HCT116 (cell line): ENCODE data around the gene MYO3B.

ENCODE experiments used
- CBX3 ChIP-seq: IDR thresholded peaks from 2 replicates; pipeline ENCODE4 v1.6.1; 2012; ENCODE audit warnings: low read depth
- CTCF ChIP-seq, 3 experiments: fragments of 200-600 bp in 1 of 3; sonication (generic) in 1 of 3; IDR thresholded peaks in 2 of 3; conservative IDR thresholded peaks in 1 of 3; 2 replicates each; pipeline ENCODE4 v1.5.1; 2012 to 2017; ENCODE audit warnings: low read depth in 2 of 3, low read length in 2 of 3, antibody characterized with exemption in 1 of 3, borderline replicate concordance in 1 of 3, control low read depth in 1 of 3, mild to moderate bottlenecking in 1 of 3, mixed read lengths in 1 of 3, mixed run types in 1 of 3, moderate library complexity in 1 of 3; ENCODE audit not compliant: insufficient read depth in 1 of 3
- EGR1 ChIP-seq: IDR thresholded peaks from 2 replicates; pipeline ENCODE4 v1.6.1; 2012; ENCODE audit warnings: low read depth
- EZH2 ChIP-seq: fragments of 200-600 bp; sonication (generic); IDR thresholded peaks from 2 replicates; pipeline ENCODE4 v1.6.1; 2017; ENCODE audit warnings: antibody characterized with exemption, mixed run types
- MAX ChIP-seq: IDR thresholded peaks from 2 replicates; pipeline ENCODE4 v1.6.1; 2012
- POLR2A ChIP-seq: IDR thresholded peaks from 2 replicates; pipeline ENCODE4 v1.7.0; 2011; ENCODE audit warnings: borderline replicate concordance; ENCODE audit not compliant: insufficient read depth, insufficient read length; ENCODE audit errors: extremely low read depth
- POLR2AphosphoS5 ChIP-seq: IDR thresholded peaks from 2 replicates; pipeline ENCODE4 v1.6.1; 2011; ENCODE audit warnings: mild to moderate bottlenecking, low read depth, low read length, moderate library complexity
- ZNF274 ChIP-seq: fragments of 200-500 bp; sonication (Bioruptor generic); IDR thresholded peaks from 2 replicates; pipeline ENCODE4 v1.6.1; 2014; ENCODE audit warnings: mild to moderate bottlenecking, low read depth, low read length, inconsistent platforms

DNA sequence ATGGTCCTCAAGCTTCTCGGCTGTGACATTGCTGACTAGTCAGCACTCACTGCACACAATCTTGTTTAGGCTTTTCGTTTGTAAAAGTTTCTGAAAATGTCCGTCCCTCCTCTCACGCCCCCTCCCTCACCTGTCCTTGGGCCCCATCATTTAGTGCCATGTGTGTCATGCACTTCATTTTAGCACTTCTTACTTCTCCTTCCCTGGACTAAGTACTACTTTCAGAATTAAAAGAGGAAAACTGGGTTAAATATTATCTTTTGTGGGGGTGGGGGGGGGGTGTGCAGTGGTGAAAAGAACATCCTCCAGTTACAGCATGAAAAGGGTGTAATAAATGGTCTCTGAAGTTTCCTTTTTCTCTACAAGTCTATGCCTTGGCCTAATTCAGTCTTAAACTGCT, 355.2 kb downstream of the MYO3B start:
- TF ChIP-seq CTCF (IDR thresholded peaks at IDR 0.05 in 2 of 3, conservative IDR thresholded peaks at IDR 0.05 in 1 of 3; ENCODE audit: borderline replicate concordance in 1 of 3, insufficient read depth in 1 of 3, low read depth in 2 of 3, low read length in 2 of 3) (no peak), POLR2A (no peak), EZH2 (no peak), MAX (no peak), POLR2AphosphoS5 (no peak), ZNF274 (no peak), CBX3 (no peak), EGR1 (no peak)
